Thyroid gland (tissue), 4 donors: ENCODE results near the gene PTPRN2.

Experiments used
- CTCF ChIP-seq, 6 experiments: fragments of 200-600 bp in 3 of 6; fragments of 450-650 bp in 3 of 6; sonication (generic) in 3 of 6; IDR thresholded peaks; one replicate each; pipeline ENCODE4 v1.5.1; 2016 to 2019; ENCODE audit warnings: antibody characterized with exemption in 6 of 6, mild to moderate bottlenecking in 2 of 6, inconsistent platforms in 1 of 6, moderate library complexity in 1 of 6
- POLR2A ChIP-seq, 2 donors: fragments of 450-650 bp; IDR thresholded peaks; one replicate each; pipeline ENCODE4 v1.6.1; 2017; ENCODE audit warnings: antibody characterized with exemption in 2 of 2, mild to moderate bottlenecking in 2 of 2, moderate library complexity in 1 of 2

- TF ChIP-seq POLR2A (IDR thresholded peaks at IDR 0.05): no peak
- no peak for TF ChIP-seq CTCF (IDR thresholded peaks at IDR 0.05)
These were observed 818.5 kb downstream of the PTPRN2 start for GRCh38 chr7:157769086-157769485.
